Germinal center (tissue), 1 donor: ENCODE data around the gene TNFAIP6.
"Not testable (repeated sequence)": the region's sequence is repeated elsewhere in the genome, so short reads cannot be mapped to it uniquely, and the experiment has no call there.

Experiments used
- DNase-seq: peaks from one replicate; pipeline ENCODE4 v3.0.0; 2012; ENCODE audit warnings: mixed read lengths, low spot score

TNFAIP6 gene

DNA sequence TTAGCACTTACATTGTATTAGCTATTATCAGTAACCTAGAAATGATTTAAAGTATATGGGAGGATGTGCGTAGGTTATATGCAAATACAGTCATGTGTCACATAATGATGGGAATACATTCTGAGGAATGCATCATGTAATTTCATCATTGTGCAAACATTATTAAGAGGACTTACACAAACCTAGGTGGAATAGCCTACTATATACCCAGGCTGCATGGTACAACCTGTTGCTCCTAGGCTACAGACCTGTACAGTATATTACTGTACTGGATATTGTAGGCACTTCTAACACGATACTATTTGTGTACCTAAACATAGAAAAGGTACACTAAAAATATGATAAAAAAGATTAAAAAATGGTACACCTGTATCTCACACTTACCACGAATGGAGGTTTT is 60.3 kb downstream of the TNFAIP6 start:
- no peak for DNase-seq

DNA sequence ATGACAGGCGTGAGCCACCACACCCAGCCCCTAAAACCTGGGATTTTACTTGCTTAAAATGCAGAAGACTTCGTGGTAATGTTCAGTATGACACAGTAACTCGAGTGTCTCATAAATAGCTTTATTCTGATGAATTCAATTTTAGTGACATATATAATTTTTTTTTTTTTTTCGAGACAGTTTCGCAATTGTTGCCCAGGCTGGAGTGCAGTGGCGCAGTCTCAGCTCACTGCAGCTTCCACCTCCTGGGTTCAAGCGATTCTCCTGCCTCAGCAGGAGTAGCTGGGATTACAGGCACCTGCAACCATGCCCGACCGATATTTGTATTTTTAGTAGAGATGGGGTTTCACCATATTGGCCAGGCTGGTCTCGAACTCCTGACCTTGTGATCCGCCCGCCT is 64.3 kb downstream of the TNFAIP6 start:
- DNase-seq: not testable (repeated sequence)

- no peak for DNase-seq
Measured at GRCh38 chr2:151422917-151423439, 65.6 kb downstream of the TNFAIP6 start.

DNA sequence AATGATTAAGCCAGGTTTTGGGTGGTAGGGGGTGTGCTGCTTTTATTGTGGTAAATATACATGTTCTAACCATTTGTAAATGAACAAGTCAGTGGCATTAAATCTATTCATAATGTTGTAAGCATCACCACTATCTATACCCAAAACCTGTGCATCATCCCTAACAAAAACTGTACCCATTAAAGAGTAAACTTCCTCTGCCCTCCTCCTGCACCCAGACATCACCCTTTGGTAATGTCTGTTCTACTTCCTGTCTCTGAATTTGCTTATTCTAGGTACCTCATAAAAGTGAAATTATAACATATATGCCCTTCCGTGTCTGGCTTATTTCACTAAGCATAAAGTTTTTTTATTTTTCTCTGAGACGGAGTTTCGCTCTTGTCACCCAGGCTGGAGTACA is 66.4 kb downstream of the TNFAIP6 start:
- DNase-seq: no peak
